B cell (primary cell): ENCODE data around the gene GNPDA1. TPM values are rescaled to one million over a fixed set of nuclear protein-coding genes. Genes with fewer than 3 reads are reported as not detected.

ENCODE experiments used
- ATAC-seq: fragments of 200-7000 bp; cut with Tn5 transposase; one replicate; pipeline ENCODE4 v1.10.0; 2021; ENCODE audit warnings: low read depth, mild to moderate bottlenecking, moderate number of reproducible peaks, moderate library complexity
- CTCF ChIA-PET: fragments of 350-600 bp; sonication (Branson Sonifier 250); formaldehyde crosslinking; loops from one replicate; lab custom pipeline; 2021; ENCODE audit warnings: antibody characterized with exemption, inconsistent platforms; lab: Charles Lee
- POLR2A ChIA-PET: fragments of 350-600 bp; sonication (Branson Sonifier 250); formaldehyde crosslinking; loops from one replicate; lab custom pipeline; 2021; ENCODE audit warnings: antibody characterized with exemption; lab: Charles Lee
- DNase-seq: peaks from one replicate; pipeline ENCODE4 v3.0.0; 2013
- H2AFZ ChIP-seq: 2 replicates; pipeline ENCODE4 v1.6.1; 2012; ENCODE audit warnings: mild to moderate bottlenecking, low read depth, low read length; ENCODE audit not compliant: insufficient read depth, poor library complexity, severe bottlenecking
- H3K27ac ChIP-seq, 2 donors: 1 replicate in 1 of 2; 2 replicates in 1 of 2; pipeline ENCODE4 v1.5.1; 2012 to 2013; ENCODE audit warnings: low read length in 2 of 2, mild to moderate bottlenecking in 2 of 2, moderate library complexity in 1 of 2
- H3K27me3 ChIP-seq, 4 experiments: fragments of 200-600 bp in 1 of 4; sonication (generic) in 1 of 4; replicated peaks in 1 of 4; 1 replicate in 2 of 4; 2 replicates in 2 of 4; pipeline versions ENCODE4 v1.6.1 to v1.7.0; 2013 to 2016; ENCODE audit warnings: low read length in 3 of 4, mild to moderate bottlenecking in 2 of 4, mixed read lengths in 1 of 4, moderate library complexity in 1 of 4; ENCODE audit not compliant: insufficient read depth in 4 of 4, control insufficient read depth in 3 of 4; ENCODE audit errors: control extremely low read depth in 1 of 4
- H3K36me3 ChIP-seq, 2 experiments: replicated peaks in 1 of 2; 1 replicate in 1 of 2; 2 replicates in 1 of 2; pipeline versions ENCODE4 v1.6.1 to v1.7.1; 2013; ENCODE audit warnings: low read length in 1 of 2; ENCODE audit not compliant: insufficient read depth in 2 of 2, control insufficient read depth in 1 of 2; ENCODE audit errors: control extremely low read depth in 1 of 2, extremely low read depth in 1 of 2
- H3K4me1 ChIP-seq, 2 donors: fragments of 200-600 bp in 1 of 2; sonication (generic) in 1 of 2; 1 replicate in 1 of 2; 2 replicates in 1 of 2; pipeline versions ENCODE4 v1.5.1 to v1.6.1; 2013 to 2017; ENCODE audit warnings: low read length in 2 of 2; ENCODE audit not compliant: control insufficient read depth in 2 of 2, insufficient read depth in 2 of 2
- H3K4me2 ChIP-seq: replicated peaks from 2 replicates; pipeline ENCODE3; 2012; ENCODE audit warnings: mild to moderate bottlenecking, low read depth, low read length; ENCODE audit not compliant: poor library complexity, severe bottlenecking
- H3K4me3 ChIP-seq, 5 experiments: fragments of 200-600 bp in 1 of 5; sonication (generic) in 1 of 5; 1 replicate in 3 of 5; 2 replicates in 2 of 5; pipeline versions ENCODE4 v1.5.1 to v1.7.0; 2011 to 2016; ENCODE audit warnings: low read length in 4 of 5, mild to moderate bottlenecking in 4 of 5, low read depth in 2 of 5, control low read depth in 1 of 5, moderate library complexity in 1 of 5; ENCODE audit not compliant: insufficient read depth in 1 of 5; ENCODE audit errors: control extremely low read depth in 1 of 5, extremely low read depth in 1 of 5
- H3K79me2 ChIP-seq: fragments of 200-600 bp; sonication (generic); one replicate; pipeline ENCODE4 v1.6.0; 2016; ENCODE audit warnings: low read length; ENCODE audit not compliant: control insufficient read depth, insufficient read depth
- H3K9ac ChIP-seq: fragments of 200-600 bp; sonication (generic); 2 replicates; pipeline ENCODE4 v1.6.1; 2017; ENCODE audit warnings: mild to moderate bottlenecking, low read length, moderate library complexity
- H3K9me3 ChIP-seq, 3 donors: one replicate each; pipeline versions ENCODE4 v1.6.1 to v1.7.1; 2013; ENCODE audit warnings: low read length in 2 of 3; ENCODE audit not compliant: control insufficient read depth in 2 of 3, insufficient read depth in 1 of 3; ENCODE audit errors: control extremely low read depth in 1 of 3
- H4K20me1 ChIP-seq: 2 replicates; pipeline ENCODE4 v1.6.0; 2012; ENCODE audit warnings: mild to moderate bottlenecking, low read length; ENCODE audit not compliant: insufficient read depth, control insufficient read depth, poor library complexity, severe bottlenecking
- H3K27ac Mint-ChIP-seq: one replicate; pipeline ENCODE4 v1.8.0; 2021; ENCODE audit warnings: mixed read lengths
- H3K27me3 Mint-ChIP-seq: one replicate; pipeline ENCODE4 v1.8.0; 2021; ENCODE audit warnings: mixed read lengths
- H3K4me1 Mint-ChIP-seq: one replicate; pipeline ENCODE4 v1.8.0; 2021; ENCODE audit warnings: mixed read lengths
- H3K4me3 Mint-ChIP-seq: one replicate; pipeline ENCODE4 v1.8.0; 2021; ENCODE audit warnings: mixed read lengths
- H3K9me3 Mint-ChIP-seq: one replicate; pipeline ENCODE4 v1.8.0; 2022; ENCODE audit warnings: mixed read lengths; ENCODE audit not compliant: insufficient read depth
- CTCF ChIP-seq: fragments of 200-600 bp; IDR thresholded peaks from one replicate; pipeline ENCODE4 v1.8.0; 2022; ENCODE audit warnings: antibody characterized with exemption, mild to moderate bottlenecking
- EZH2 ChIP-seq: IDR thresholded peaks from 2 replicates; pipeline ENCODE4 v1.6.1; 2012; ENCODE audit warnings: borderline replicate concordance, low read depth, mild to moderate bottlenecking, moderate library complexity, low read length; ENCODE audit not compliant: insufficient read depth, poor library complexity, severe bottlenecking
- WGBS: methylation state at CpG from one replicate; pipeline ENCODE4 v1.1.5; 2013; ENCODE audit warnings: missing lambda C conversion rate; ENCODE audit not compliant: insufficient coverage; 5-methylcytosine and 5-hydroxymethylcytosine counted together
- intact Hi-C: fragments of 100-400 bp; cut with micrococcal nuclease; formaldehyde crosslinking; loops from one replicate; pipeline ENCODE4 v1.10.0; 2022
- polyA plus RNA-seq: library from polyadenylated mRNA; depleted of rRNA; stranded (reverse); fragments of >200 nt; gene quantifications from 2 replicates; pipeline ENCODE4 v1.2.3, GENCODE V29; 2012
- total RNA-seq, 2 donors: library from RNA; stranded (reverse); fragments of 120-200 nt in 1 of 2; gene quantifications; 1 replicate in 1 of 2; 2 replicates in 1 of 2; pipeline versions ENCODE4 v1.2.3 to v1.2.4, GENCODE V29; 2013 to 2022

The GNPDA1 gene
- total and polyA plus RNA-seq, 2 donors (not counting 1 experiment from before 2014, with no cell fraction given) = 3.1 to 12.1 TPM

DNA sequence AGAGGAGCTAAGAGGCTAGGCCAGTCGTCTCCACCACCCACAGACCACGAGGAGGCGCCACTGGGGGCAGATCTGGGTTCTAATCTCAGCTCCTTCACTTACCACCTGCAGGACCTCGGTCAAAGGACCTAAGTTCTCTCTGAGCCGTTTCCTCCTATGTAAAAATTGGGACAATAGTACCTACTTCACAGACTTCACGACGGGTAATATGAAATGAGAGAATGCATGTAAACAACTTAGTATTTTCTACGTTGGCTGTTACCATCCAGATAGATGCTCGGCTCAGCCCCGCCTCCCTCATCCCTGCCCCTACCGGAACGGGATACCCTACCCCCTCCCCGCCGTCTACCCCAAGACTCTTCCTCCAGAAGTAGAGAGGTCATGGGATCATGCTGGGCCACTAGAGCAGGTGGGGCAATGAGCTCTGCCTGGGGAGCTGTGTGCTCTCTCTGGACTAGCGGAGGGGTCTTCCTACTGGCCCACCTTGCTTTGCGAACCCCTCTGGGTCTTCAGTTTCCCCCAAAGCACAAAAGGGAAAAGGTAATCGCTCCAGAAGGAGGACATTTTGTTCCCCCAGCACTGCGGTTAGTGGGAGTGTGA, 541 bp downstream of the GNPDA1 start:
- Histone ChIP-seq H4K20me1 (no peaks in the 10 kb centered on the region), H3K4me2 (peak overlapping the region; percentile 93), H3K4me1 (peaks cover 26 to 30% of the 10 kb centered on the region in 2 donors), H3K9me3 (no peaks in the 10 kb centered on the region), H3K79me2 (no peaks in the 10 kb centered on the region), H2AFZ (peak overlapping the region; percentile 94), H3K9ac (peak overlapping the region; percentile 76), H3K27me3 (no peaks in the 10 kb centered on the region), H3K27ac (peak overlapping the region; percentile 7 to 59), H3K36me3 (peaks cover 0 to 3% of the 10 kb centered on the region in 2 experiments), H3K4me3 (peak overlapping the region; percentile 44 to 74 (median 67))
- Mint-ChIP-seq H3K9me3 (no peaks in the 10 kb centered on the region), H3K27me3 (peaks cover 3% of the 10 kb centered on the region), H3K4me1 (peaks cover 43% of the 10 kb centered on the region), H3K4me3 (peak overlapping the region; percentile 89), H3K27ac (peak overlapping the region; percentile 78)
- intact Hi-C loops = loop anchor here (2.0 to 10.0 kb wide), 3 partner anchors 43 to 687 kb away; partner anchors contain the start of genes RNF14 and TAF7
- ATAC-seq = peak; percentile 16
- DNase-seq = peak; percentile 43
- 40% methylated on average over 9 of the region's 18 CpGs for WGBS
- POLR2A ChIA-PET = interaction anchor here (1.0 kb wide), 2 partner anchors 97 to 320 kb away, joined by 3 to 4 read pairs; no protein-coding TSS in a partner anchor
- CTCF ChIA-PET = interaction anchor here (0.6 to 10.6 kb wide), 17 partner anchors 9 to 860 kb away, joined by 3 to 91 read pairs (median 5); partner anchors contain the start of genes NDFIP1 and RNF14
- TF ChIP-seq CTCF = peak; percentile 36
- TF ChIP-seq EZH2 = no peak
